NCI-H69 (cell line): ENCODE measurements around the gene RPS6KA6.

Experiments
- DNase-seq: peaks from one replicate; lab custom pipeline; 2025; lab: John Stamatoyannopoulos, UW

Gene RPS6KA6

GRCh38 chrX:84162401-84162800 is 25.6 kb downstream of the RPS6KA6 start:
- no peak for DNase-seq

GRCh38 chrX:84161641-84162040 is 26.4 kb downstream of the RPS6KA6 start:
- no peak for DNase-seq

DNA sequence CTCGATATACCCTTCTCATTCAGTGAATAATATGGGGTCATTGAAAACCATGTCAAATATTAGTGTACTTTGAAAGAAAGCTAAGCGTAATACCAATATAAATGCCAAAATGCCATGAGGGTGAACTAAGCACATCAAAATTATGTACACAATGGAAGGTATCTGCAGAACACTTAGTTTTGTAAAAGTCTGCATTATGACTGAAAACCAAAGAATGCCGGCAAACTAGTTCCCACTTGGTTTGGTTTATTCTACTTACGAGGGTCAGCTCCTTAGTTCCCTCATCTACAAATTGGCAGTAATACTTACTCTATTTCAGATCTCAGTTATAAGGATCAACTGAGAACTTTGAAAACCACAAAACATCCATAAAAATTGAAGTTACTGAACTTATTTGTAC is 27.3 kb downstream of the RPS6KA6 start:
- no peak for DNase-seq

DNA sequence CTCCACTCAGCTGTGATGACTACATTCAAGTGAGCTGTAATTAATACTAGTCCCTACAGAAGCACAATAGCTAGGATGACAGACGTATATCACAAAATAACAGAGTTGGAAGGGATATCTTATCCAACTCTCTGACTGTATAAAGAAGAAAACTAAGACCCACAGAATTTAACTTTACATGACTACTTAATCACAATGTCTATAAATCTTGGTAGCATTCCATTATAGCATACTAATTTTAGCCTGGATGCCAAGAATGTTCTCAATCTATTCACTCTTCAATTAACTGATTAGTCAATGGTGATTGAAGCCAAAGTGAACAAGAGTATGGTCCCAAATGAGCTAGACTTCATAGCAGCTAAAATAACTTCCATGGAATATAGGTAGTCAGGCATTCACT is 31.2 kb downstream of the RPS6KA6 start:
- no peak for DNase-seq

DNA sequence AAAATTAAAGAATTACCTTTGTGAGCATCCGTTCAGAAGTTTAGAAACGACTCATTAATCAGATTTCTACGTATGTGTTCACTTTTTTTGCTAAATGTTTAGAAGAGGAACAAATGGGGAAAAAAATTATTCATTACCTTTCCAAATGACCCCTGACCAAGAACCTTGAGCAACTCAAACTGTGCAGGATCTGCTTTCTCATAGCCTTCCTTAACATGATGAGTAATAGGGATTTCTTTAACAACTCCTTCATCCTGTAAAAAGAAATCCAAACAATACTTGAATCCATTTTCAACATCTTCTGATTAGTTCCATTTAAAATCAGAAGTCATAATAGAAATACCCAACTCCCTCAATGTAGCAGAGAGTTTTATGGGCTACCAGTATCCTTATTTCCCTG is 32.1 kb downstream of the RPS6KA6 start:
- DNase-seq: no peak

DNA sequence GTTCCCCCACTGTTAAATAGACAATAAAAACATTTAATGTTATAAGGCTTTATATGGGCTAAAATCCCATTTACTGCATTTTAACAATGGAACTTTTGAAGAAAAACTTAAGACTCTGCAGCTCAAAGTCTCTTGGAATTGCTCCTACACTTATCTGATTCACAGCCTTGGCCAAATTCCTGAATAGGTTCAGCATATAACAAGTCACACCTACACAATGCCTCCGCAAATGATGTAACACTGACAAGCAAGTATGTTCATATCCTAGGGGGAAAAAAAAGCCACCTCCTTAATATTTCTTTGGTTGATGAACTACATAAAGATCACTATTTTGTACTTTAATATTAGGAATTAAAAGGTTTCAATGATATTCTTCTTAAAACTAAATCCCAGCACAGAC is 34.5 kb downstream of the RPS6KA6 start:
- no peak for DNase-seq

- no peak for DNase-seq
Measured at GRCh38 chrX:84144991-84145390, 43.0 kb downstream of the RPS6KA6 start.

GRCh38 chrX:84144281-84144680 is 43.7 kb downstream of the RPS6KA6 start:
- DNase-seq: no peak

DNA sequence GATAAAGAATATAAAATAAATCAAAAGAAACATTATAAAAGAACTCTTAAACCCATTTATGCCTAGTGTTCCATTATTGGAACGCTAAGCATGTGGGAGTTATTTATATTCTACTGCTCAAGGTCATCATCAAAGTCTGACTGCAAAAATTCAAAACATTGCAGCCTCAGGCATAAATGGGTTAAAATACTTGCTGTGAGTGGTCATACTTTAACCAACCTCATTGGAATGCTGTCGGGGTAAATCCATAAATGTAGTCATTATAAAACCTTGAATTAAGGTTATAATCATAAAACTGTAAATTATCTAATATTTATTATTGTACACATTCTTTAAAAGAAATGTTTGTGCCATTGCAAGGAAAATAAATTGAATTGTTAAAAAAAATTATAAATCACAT is 55.0 kb downstream of the RPS6KA6 start:
- no peak for DNase-seq

DNA sequence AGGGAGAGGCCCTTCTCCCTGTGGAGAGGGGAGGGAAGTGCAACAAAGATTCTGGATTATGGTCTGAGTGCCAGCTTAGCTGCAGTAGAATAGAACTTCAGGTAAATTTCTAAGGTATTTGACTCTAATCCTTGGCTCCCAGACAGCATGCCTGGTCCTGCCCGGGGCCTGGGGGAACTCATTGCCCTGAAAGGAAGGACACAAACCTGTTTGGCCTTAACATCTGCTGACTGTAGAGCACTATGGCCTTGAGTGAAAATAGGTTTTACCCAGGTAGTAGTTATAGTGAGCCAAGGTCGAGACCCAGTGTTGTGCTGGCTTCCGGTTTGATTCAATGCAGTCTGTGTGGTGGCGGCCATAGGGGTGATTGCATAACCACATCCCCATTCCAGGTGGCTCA is 64.4 kb downstream of the RPS6KA6 start:
- no peak for DNase-seq

- no peak for DNase-seq
Measured at GRCh38 chrX:84118769-84119168, 69.2 kb downstream of the RPS6KA6 start.

- no peak for DNase-seq
Measured at GRCh38 chrX:84118315-84118714, 69.7 kb downstream of the RPS6KA6 start.

DNA sequence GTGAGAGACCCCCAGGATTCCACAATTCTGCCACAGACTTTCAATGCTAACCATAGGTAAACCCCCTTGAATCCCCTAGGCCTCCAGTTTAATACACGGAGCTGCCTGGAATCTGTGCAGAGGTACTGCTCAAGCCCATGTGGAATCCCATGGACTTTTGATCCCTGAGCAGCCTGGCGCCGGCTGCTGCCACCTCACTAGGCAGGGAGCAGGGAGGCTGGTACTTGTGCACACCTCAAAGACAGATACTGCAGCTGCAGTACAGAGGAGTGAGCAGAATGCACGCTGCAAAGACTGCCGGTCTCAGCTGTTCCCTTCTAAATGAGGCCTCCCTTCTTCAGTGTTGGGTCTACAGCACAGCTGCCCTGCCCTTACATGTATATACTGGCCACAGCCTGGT is 79.4 kb downstream of the RPS6KA6 start:
- DNase-seq: no peak

- DNase-seq: no peak
Measured at GRCh38 chrX:84099120-84099519, 88.9 kb downstream of the RPS6KA6 start.

DNA sequence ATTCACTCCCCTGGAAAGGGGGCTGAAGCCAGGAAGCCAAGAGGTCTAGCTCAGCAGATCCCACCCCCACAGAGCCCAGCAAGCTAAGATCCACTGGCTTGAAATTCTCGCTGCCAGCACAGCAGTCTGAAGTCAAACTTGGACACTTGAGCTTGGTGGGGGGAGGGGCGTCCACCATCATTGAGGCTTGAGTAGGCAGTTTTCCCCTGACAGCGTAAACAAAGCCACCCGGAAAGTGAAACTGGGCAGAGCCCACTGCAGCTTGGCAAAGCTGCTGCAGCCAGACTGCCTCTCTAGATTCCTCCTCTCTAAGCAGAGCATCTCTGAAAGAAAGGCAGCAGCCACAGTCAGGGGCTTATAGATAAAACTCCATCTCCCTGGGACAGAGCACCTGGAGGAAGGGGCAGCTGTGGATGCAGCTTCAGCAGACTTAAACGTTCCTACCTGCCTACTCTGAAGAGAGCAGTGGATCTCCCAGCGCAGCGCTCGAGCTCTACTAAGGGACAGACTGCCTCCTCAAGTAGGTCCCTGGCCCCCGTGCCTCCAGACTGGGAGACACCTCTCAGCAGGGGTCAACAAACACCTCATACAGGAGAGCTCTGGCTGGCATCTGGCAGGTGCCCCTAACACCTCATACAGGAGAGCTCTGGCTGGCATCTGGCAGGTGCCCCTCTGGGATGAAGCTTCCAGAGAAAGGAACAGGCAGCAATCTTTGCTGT is 108.4 kb downstream of the RPS6KA6 start:
- DNase-seq: peak; percentile 8

GRCh38 chrX:84078991-84079390 is 109.0 kb downstream of the RPS6KA6 start:
- DNase-seq: no peak

- DNase-seq: peak; percentile 0
Measured at GRCh38 chrX:84064814-84065213, 123.2 kb downstream of the RPS6KA6 start.

GRCh38 chrX:84064164-84064563 is 123.8 kb downstream of the RPS6KA6 start:
- DNase-seq: no peak

DNA sequence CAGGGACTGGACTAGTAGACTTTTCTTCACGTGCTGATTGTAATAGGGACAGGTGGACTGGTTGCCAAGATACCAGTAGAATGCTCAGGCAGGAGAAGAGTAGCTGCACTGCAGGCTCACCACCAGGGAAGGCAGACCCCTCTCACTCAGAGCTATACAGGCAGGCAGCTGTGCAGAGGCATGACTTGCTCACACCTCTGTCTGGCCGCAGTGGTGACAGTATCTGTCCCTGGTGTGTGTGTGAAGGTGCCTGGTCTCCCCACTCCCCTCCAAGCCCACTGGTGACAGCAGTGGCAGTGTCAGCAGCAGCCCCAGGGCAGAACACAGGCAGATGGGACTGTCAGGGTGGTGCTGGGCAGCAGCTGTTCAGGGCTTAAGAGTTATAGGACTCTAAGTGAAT is 140.7 kb downstream of the RPS6KA6 start:
- DNase-seq: peak; percentile 56

DNA sequence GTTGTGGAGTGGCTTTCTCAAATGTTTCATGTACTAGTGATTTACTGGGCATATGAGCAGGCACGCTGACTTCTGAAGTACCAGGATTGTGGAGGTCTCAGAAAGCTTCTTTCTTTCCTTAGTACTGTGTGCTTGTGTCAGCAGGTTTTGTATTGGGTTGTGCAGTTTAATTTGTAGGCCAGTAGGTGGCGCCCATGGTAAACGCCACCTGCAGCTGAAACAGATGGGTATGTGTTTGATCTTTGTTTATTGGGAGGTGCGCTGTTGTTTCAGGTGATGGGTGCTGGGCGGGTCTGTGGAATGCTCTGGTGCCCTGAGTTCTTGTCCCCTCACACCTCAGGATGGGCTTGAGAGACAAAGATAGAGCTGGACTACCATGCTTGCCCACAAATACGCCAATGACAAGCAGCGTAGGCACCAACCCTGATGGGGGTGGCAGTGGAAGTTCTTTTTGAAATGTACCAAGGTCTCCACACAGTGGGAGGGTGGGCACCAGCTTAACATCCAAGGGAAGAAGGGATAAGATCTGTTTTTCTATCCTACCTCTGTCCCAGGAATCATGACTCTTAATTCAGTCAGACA is 141.5 kb downstream of the RPS6KA6 start:
- peak; percentile 55 for DNase-seq

GRCh38 chrX:84044051-84044450 is 143.9 kb downstream of the RPS6KA6 start:
- DNase-seq: no peak
